HepG2 (cell line): ENCODE results near the gene CD9. TPM values are rescaled to one million over a fixed set of nuclear protein-coding genes. Genes with fewer than 3 reads are reported as not detected.

Source experiments
- DRAP1 ChIP-seq: IDR thresholded peaks from 2 replicates; pipeline ENCODE4 v1.6.1; 2016; ENCODE audit warnings: missing genetic modification reagents, missing compliant biosample characterization
- E2F2 ChIP-seq: sonication (generic); formaldehyde crosslinking; IDR thresholded peaks from 2 replicates; pipeline ENCODE4 v1.4.0; 2020; ENCODE audit warnings: missing genetic modification reagents, borderline replicate concordance
- HDAC2 ChIP-seq: sonication (generic); formaldehyde crosslinking; IDR thresholded peaks from 2 replicates; pipeline ENCODE4 v1.4.0; 2020; ENCODE audit warnings: missing genetic modification reagents
- HNRNPK ChIP-seq: fragments of 200-400 bp; formaldehyde crosslinking; IDR thresholded peaks from 2 replicates; pipeline ENCODE4 v1.6.1; 2018; ENCODE audit warnings: low read length, low read depth, moderate library complexity, mild to moderate bottlenecking; ENCODE audit not compliant: poor library complexity, severe bottlenecking
- MAZ ChIP-seq, 2 experiments: sonication (generic) in 1 of 2; formaldehyde crosslinking in 1 of 2; IDR thresholded peaks; 2 replicates each; pipeline versions ENCODE4 v1.5.0 to v1.6.1; 2012 to 2020; ENCODE audit warnings: low read depth in 2 of 2, mild to moderate bottlenecking in 2 of 2, borderline replicate concordance in 1 of 2, improper control_type of control experiment in 1 of 2, low read length in 1 of 2, missing genetic modification reagents in 1 of 2, moderate library complexity in 1 of 2
- PRMT3 ChIP-seq: sonication (generic); formaldehyde crosslinking; IDR thresholded peaks from 2 replicates; pipeline ENCODE4 v1.8.1; 2022; ENCODE audit warnings: low read depth, mild to moderate bottlenecking, moderate library complexity, missing genetic modification reagents, borderline replicate concordance
- REPIN1 ChIP-seq: sonication (generic); formaldehyde crosslinking; IDR thresholded peaks from 2 replicates; pipeline ENCODE4 v1.8.0; 2022; ENCODE audit warnings: missing genetic modification reagents, low read depth, mild to moderate bottlenecking, borderline replicate concordance
- SALL2 ChIP-seq: sonication (generic); formaldehyde crosslinking; IDR thresholded peaks from 2 replicates; pipeline ENCODE4 v1.8.1; 2023; ENCODE audit warnings: mild to moderate bottlenecking, missing genetic modification reagents, inconsistent platforms
- TEAD3 ChIP-seq: optimal IDR thresholded peaks from 2 replicates; pipeline ENCODE3; 2016; ENCODE audit warnings: borderline replicate concordance
- TOPORS ChIP-seq: sonication (generic); formaldehyde crosslinking; IDR thresholded peaks from 2 replicates; pipeline ENCODE4 v1.8.0; 2023; ENCODE audit warnings: mild to moderate bottlenecking, missing genetic modification reagents
- ZNF20 ChIP-seq: sonication (generic); formaldehyde crosslinking; IDR thresholded peaks from 2 replicates; pipeline ENCODE4 v1.4.0; 2020; ENCODE audit warnings: mild to moderate bottlenecking, moderate library complexity, missing genetic modification reagents
- ZNF205 ChIP-seq: IDR thresholded peaks from 2 replicates; pipeline ENCODE4 v1.6.1; 2018; ENCODE audit warnings: missing biosample characterization, missing genetic modification reagents
- ZNF510 ChIP-seq: sonication (generic); formaldehyde crosslinking; IDR thresholded peaks from 2 replicates; pipeline ENCODE4 v1.4.0; 2020; ENCODE audit warnings: low read depth, mild to moderate bottlenecking, missing genetic modification reagents
- ZNF777 ChIP-seq: sonication (generic); formaldehyde crosslinking; IDR thresholded peaks from 2 replicates; pipeline ENCODE4 v1.4.0; 2020; ENCODE audit warnings: missing genetic modification reagents
- ZNF790 ChIP-seq: sonication (generic); formaldehyde crosslinking; IDR thresholded peaks from 2 replicates; pipeline ENCODE4 v1.8.0; 2022; ENCODE audit warnings: missing genetic modification reagents, mild to moderate bottlenecking, borderline replicate concordance
- polyA plus RNA-seq, 8 experiments: library from polyadenylated mRNA; depleted of rRNA in 3 of 8; stranded (reverse) in 7 of 8; unstranded in 1 of 8; fragments of >200 nt; fragmentation: Illumina TruSeq in 4 of 8; extraction: Trizol in 4 of 8; gene quantifications; 2 replicates each; pipeline versions ENCODE4 v1.2.1 to v1.2.3, GENCODE V29; 2011 to 2016; ENCODE audit warnings: low read depth in 4 of 8, missing spikeins in 1 of 8, mixed read lengths in 1 of 8; ENCODE audit not compliant: insufficient read depth in 1 of 8
- total RNA-seq, 5 experiments: library from RNA; depleted of rRNA; stranded (reverse); fragments of >200 nt; fragmentation: Illumina TruSeq; extraction: Trizol; gene quantifications; 2 replicates each; pipeline ENCODE4 v1.2.3, GENCODE V29; 2016; ENCODE audit warnings: low read depth in 1 of 5
- TF ChIP-seq, protein P1 (sequence below): sonication (generic); formaldehyde crosslinking; IDR thresholded peaks from 2 replicates; pipeline ENCODE4 v1.4.0; 2020; ENCODE audit warnings: missing genetic modification reagents

The CD9 gene
- total and polyA plus RNA-seq, 2 of the 13 experiments (the other 11 are each of a cell fraction or from before 2014, with no cell fraction given) = 5.8 to 38.3 TPM

- TF ChIP-seq ZNF20 (no peak), PRMT3 (CRISPR knock-in tag) (no peak), TEAD3 (CRISPR knock-in tag) (no peak), TOPORS (CRISPR knock-in tag) (peak; percentile 42; the same call in 1 of the 2 replicates), REPIN1 (CRISPR knock-in tag) (0 out of 2 replicates have a peak, but pooled peaks have one; percentile 46), MAZ (IDR thresholded peaks at IDR 0.05; ENCODE audit: borderline replicate concordance, low read depth, low read length) (no peak), MAZ (CRISPR knock-in tag; IDR thresholded peaks at IDR 0.05; ENCODE audit: low read depth) (peak; percentile 92), ZNF510 (CRISPR knock-in tag) (no peak), HDAC2 (0 out of 2 replicates have a peak, but pooled peaks have one; percentile 12), SALL2 (CRISPR knock-in tag) (peak; percentile 61; the same call in 1 of the 2 replicates), HNRNPK (no peak), ZNF790 (CRISPR knock-in tag) (peak; percentile 59; the same call in 1 of the 2 replicates), E2F2 (0 out of 2 replicates have a peak, but pooled peaks have one; percentile 10), DRAP1 (CRISPR knock-in tag) (no peak), ZNF777 (CRISPR knock-in tag) (peak; percentile 84), ZNF205 (CRISPR knock-in tag) (no peak)
- TF ChIP-seq, protein P1, sequence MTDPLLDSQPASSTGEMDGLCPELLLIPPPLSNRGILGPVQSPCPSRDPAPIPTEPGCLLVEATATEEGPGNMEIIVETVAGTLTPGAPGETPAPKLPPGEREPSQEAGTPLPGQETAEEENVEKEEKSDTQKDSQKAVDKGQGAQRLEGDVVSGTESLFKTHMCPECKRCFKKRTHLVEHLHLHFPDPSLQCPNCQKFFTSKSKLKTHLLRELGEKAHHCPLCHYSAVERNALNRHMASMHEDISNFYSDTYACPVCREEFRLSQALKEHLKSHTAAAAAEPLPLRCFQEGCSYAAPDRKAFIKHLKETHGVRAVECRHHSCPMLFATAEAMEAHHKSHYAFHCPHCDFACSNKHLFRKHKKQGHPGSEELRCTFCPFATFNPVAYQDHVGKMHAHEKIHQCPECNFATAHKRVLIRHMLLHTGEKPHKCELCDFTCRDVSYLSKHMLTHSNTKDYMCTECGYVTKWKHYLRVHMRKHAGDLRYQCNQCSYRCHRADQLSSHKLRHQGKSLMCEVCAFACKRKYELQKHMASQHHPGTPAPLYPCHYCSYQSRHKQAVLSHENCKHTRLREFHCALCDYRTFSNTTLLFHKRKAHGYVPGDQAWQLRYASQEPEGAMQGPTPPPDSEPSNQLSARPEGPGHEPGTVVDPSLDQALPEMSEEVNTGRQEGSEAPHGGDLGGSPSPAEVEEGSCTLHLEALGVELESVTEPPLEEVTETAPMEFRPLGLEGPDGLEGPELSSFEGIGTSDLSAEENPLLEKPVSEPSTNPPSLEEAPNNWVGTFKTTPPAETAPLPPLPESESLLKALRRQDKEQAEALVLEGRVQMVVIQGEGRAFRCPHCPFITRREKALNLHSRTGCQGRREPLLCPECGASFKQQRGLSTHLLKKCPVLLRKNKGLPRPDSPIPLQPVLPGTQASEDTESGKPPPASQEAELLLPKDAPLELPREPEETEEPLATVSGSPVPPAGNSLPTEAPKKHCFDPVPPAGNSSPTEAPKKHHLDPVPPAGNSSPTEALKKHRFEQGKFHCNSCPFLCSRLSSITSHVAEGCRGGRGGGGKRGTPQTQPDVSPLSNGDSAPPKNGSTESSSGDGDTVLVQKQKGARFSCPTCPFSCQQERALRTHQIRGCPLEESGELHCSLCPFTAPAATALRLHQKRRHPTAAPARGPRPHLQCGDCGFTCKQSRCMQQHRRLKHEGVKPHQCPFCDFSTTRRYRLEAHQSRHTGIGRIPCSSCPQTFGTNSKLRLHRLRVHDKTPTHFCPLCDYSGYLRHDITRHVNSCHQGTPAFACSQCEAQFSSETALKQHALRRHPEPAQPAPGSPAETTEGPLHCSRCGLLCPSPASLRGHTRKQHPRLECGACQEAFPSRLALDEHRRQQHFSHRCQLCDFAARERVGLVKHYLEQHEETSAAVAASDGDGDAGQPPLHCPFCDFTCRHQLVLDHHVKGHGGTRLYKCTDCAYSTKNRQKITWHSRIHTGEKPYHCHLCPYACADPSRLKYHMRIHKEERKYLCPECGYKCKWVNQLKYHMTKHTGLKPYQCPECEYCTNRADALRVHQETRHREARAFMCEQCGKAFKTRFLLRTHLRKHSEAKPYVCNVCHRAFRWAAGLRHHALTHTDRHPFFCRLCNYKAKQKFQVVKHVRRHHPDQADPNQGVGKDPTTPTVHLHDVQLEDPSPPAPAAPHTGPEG = 0 out of 2 replicates have a peak, but pooled peaks have one; percentile 56
These were observed 78.4 kb downstream of the CD9 start (continued) for GRCh38 chr12:6278439-6279255.
